EH (cell line): ENCODE data around the gene TRABD2A.
"Not testable (repeated sequence)": the region's sequence is repeated elsewhere in the genome, so short reads cannot be mapped to it uniquely, and the experiment has no call there.

Source experiments
- DNase-seq: peaks from one replicate; pipeline ENCODE4 v3.0.0-alpha.2; 2015; ENCODE audit warnings: low read depth

The TRABD2A gene

DNA sequence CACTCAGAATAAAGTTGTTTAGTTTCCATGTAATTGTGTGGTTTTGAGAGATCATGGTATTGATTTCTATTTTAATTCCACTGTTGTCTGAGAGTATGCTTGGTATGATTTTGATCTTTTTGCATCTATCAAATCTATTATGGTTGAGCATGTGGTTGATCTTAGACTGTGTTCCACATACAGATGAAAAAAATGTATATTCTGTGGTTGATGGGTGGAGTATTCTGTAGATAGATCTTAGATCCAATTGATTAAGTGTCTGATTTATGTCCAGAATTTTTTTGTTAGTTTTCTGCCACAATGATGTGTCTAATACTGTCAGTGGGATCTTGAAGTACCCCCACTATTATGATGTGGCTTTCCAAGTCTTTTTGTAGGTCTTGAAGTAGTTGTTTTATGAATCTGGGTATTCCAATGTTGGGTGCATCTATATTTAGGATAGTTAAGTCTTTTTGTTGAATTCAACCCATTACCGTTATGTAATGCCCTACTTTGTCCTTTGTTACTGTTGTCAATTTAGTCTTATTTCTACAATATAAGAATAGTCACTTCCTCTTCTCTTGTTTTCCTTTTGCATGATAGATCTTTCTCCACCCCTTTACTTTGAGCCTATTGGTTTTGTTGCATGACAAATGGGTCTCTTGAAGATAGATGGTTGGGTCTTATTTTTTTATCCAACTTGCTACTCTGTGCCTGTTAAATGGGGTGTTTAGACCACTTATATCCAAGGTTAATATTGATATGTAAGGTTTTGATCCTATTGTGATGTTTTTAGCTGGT is 101.8 kb downstream of the TRABD2A start:
- DNase-seq: no peak

DNA sequence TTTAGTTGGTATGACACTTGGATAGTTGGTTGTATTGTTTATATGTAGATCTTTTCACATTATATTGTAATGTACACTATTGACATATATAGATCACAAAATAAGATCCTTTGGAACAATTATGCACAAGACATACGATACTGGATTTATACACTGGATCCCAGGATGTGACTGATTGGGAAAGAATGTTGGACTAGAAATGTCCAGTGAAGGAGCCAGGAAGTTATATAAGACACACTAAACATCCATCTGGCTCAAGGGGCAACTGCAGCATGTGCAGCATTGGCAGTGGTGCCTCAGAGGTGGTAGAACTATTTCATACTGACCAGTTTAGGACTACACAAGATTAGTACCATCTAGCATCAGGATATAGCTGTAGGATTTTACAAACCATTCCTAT is 104.9 kb downstream of the TRABD2A start:
- DNase-seq: peak; percentile 78

DNA sequence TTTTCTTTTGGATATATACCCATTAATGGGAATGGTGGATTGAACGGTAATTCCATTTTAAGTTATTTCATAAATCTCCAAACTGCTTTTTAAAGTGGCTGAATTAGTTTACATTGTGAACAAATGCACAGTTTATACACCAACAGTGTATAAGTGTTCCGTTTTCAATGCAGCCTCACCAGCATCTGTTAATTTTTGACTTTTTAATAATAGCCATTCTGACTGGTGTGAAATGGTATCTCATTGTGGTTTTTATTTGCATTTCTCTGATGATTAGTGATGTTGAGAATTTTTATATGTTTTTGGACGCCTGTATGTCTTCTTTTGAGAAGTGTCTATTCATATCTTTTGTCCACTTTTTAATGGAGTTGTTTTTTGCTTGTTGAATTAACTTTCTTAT is 107.3 kb downstream of the TRABD2A start:
- not testable (repeated sequence) for DNase-seq
